B cell (primary cell): Measurements from ENCODE around the gene PLD5. TPM values are rescaled to one million over a fixed set of nuclear protein-coding genes. Genes with fewer than 3 reads are reported as not detected.

Experiments
- ATAC-seq: fragments of 200-7000 bp; cut with Tn5 transposase; one replicate; pipeline ENCODE4 v1.10.0; 2021; ENCODE audit warnings: low read depth, mild to moderate bottlenecking, moderate number of reproducible peaks, moderate library complexity
- CTCF ChIA-PET: fragments of 350-600 bp; sonication (Branson Sonifier 250); formaldehyde crosslinking; loops from one replicate; lab custom pipeline; 2021; ENCODE audit warnings: antibody characterized with exemption, inconsistent platforms; lab: Charles Lee
- POLR2A ChIA-PET: fragments of 350-600 bp; sonication (Branson Sonifier 250); formaldehyde crosslinking; loops from one replicate; lab custom pipeline; 2021; ENCODE audit warnings: antibody characterized with exemption; lab: Charles Lee
- DNase-seq: peaks from one replicate; pipeline ENCODE4 v3.0.0; 2013
- H2AFZ ChIP-seq: 2 replicates; pipeline ENCODE4 v1.6.1; 2012; ENCODE audit warnings: mild to moderate bottlenecking, low read depth, low read length; ENCODE audit not compliant: insufficient read depth, poor library complexity, severe bottlenecking
- H3K27ac ChIP-seq, 2 donors: 1 replicate in 1 of 2; 2 replicates in 1 of 2; pipeline ENCODE4 v1.5.1; 2012 to 2013; ENCODE audit warnings: low read length in 2 of 2, mild to moderate bottlenecking in 2 of 2, moderate library complexity in 1 of 2
- H3K27me3 ChIP-seq, 4 experiments: fragments of 200-600 bp in 1 of 4; sonication (generic) in 1 of 4; replicated peaks in 1 of 4; 1 replicate in 2 of 4; 2 replicates in 2 of 4; pipeline versions ENCODE4 v1.6.1 to v1.7.0; 2013 to 2016; ENCODE audit warnings: low read length in 3 of 4, mild to moderate bottlenecking in 2 of 4, mixed read lengths in 1 of 4, moderate library complexity in 1 of 4; ENCODE audit not compliant: insufficient read depth in 4 of 4, control insufficient read depth in 3 of 4; ENCODE audit errors: control extremely low read depth in 1 of 4
- H3K36me3 ChIP-seq, 2 experiments: replicated peaks in 1 of 2; 1 replicate in 1 of 2; 2 replicates in 1 of 2; pipeline versions ENCODE4 v1.6.1 to v1.7.1; 2013; ENCODE audit warnings: low read length in 1 of 2; ENCODE audit not compliant: insufficient read depth in 2 of 2, control insufficient read depth in 1 of 2; ENCODE audit errors: control extremely low read depth in 1 of 2, extremely low read depth in 1 of 2
- H3K4me1 ChIP-seq, 2 donors: fragments of 200-600 bp in 1 of 2; sonication (generic) in 1 of 2; 1 replicate in 1 of 2; 2 replicates in 1 of 2; pipeline versions ENCODE4 v1.5.1 to v1.6.1; 2013 to 2017; ENCODE audit warnings: low read length in 2 of 2; ENCODE audit not compliant: control insufficient read depth in 2 of 2, insufficient read depth in 2 of 2
- H3K4me2 ChIP-seq: replicated peaks from 2 replicates; pipeline ENCODE3; 2012; ENCODE audit warnings: mild to moderate bottlenecking, low read depth, low read length; ENCODE audit not compliant: poor library complexity, severe bottlenecking
- H3K4me3 ChIP-seq, 5 experiments: fragments of 200-600 bp in 1 of 5; sonication (generic) in 1 of 5; 1 replicate in 3 of 5; 2 replicates in 2 of 5; pipeline versions ENCODE4 v1.5.1 to v1.7.0; 2011 to 2016; ENCODE audit warnings: low read length in 4 of 5, mild to moderate bottlenecking in 4 of 5, low read depth in 2 of 5, control low read depth in 1 of 5, moderate library complexity in 1 of 5; ENCODE audit not compliant: insufficient read depth in 1 of 5; ENCODE audit errors: control extremely low read depth in 1 of 5, extremely low read depth in 1 of 5
- H3K79me2 ChIP-seq: fragments of 200-600 bp; sonication (generic); one replicate; pipeline ENCODE4 v1.6.0; 2016; ENCODE audit warnings: low read length; ENCODE audit not compliant: control insufficient read depth, insufficient read depth
- H3K9ac ChIP-seq: fragments of 200-600 bp; sonication (generic); 2 replicates; pipeline ENCODE4 v1.6.1; 2017; ENCODE audit warnings: mild to moderate bottlenecking, low read length, moderate library complexity
- H3K9me3 ChIP-seq, 3 donors: one replicate each; pipeline versions ENCODE4 v1.6.1 to v1.7.1; 2013; ENCODE audit warnings: low read length in 2 of 3; ENCODE audit not compliant: control insufficient read depth in 2 of 3, insufficient read depth in 1 of 3; ENCODE audit errors: control extremely low read depth in 1 of 3
- H4K20me1 ChIP-seq: 2 replicates; pipeline ENCODE4 v1.6.0; 2012; ENCODE audit warnings: mild to moderate bottlenecking, low read length; ENCODE audit not compliant: insufficient read depth, control insufficient read depth, poor library complexity, severe bottlenecking
- H3K27ac Mint-ChIP-seq: one replicate; pipeline ENCODE4 v1.8.0; 2021; ENCODE audit warnings: mixed read lengths
- H3K27me3 Mint-ChIP-seq: one replicate; pipeline ENCODE4 v1.8.0; 2021; ENCODE audit warnings: mixed read lengths
- H3K4me1 Mint-ChIP-seq: one replicate; pipeline ENCODE4 v1.8.0; 2021; ENCODE audit warnings: mixed read lengths
- H3K4me3 Mint-ChIP-seq: one replicate; pipeline ENCODE4 v1.8.0; 2021; ENCODE audit warnings: mixed read lengths
- H3K9me3 Mint-ChIP-seq: one replicate; pipeline ENCODE4 v1.8.0; 2022; ENCODE audit warnings: mixed read lengths; ENCODE audit not compliant: insufficient read depth
- EZH2 ChIP-seq: IDR thresholded peaks from 2 replicates; pipeline ENCODE4 v1.6.1; 2012; ENCODE audit warnings: borderline replicate concordance, low read depth, mild to moderate bottlenecking, moderate library complexity, low read length; ENCODE audit not compliant: insufficient read depth, poor library complexity, severe bottlenecking
- WGBS: methylation state at CpG from one replicate; pipeline ENCODE4 v1.1.5; 2013; ENCODE audit warnings: missing lambda C conversion rate; ENCODE audit not compliant: insufficient coverage; 5-methylcytosine and 5-hydroxymethylcytosine counted together
- intact Hi-C: fragments of 100-400 bp; cut with micrococcal nuclease; formaldehyde crosslinking; loops from one replicate; pipeline ENCODE4 v1.10.0; 2022
- polyA plus RNA-seq: library from polyadenylated mRNA; depleted of rRNA; stranded (reverse); fragments of >200 nt; gene quantifications from 2 replicates; pipeline ENCODE4 v1.2.3, GENCODE V29; 2012
- total RNA-seq, 2 donors: library from RNA; stranded (reverse); fragments of 120-200 nt in 1 of 2; gene quantifications; 1 replicate in 1 of 2; 2 replicates in 1 of 2; pipeline versions ENCODE4 v1.2.3 to v1.2.4, GENCODE V29; 2013 to 2022
- TF ChIP-seq, protein P1 (sequence below): fragments of 200-600 bp; IDR thresholded peaks from one replicate; pipeline ENCODE4 v1.8.0; 2022; ENCODE audit warnings: antibody characterized with exemption, mild to moderate bottlenecking

The PLD5 gene
- total and polyA plus RNA-seq, 2 donors (not counting 1 experiment from before 2014, with no cell fraction given), result 0.37 to 1.9 TPM

DNA sequence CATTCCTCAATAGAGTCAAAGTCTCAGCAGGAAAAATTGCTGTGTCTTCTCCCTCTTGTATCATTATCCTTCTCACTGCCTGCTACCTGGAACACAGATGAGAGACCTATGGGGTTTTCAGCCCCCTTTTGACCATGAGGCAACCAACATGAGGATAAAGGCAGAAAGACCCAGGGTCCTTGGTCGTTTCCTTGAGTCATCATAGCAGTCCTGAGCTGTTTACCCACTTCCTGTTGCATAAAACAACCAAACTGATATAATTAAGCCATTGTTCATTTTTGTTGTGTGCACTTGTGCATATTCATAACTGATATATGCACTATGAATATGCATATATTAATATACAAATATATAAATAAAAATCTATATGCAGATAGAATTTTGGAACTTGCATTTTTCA lies 337.3 kb downstream of the PLD5 start:
- H3K4me1 ChIP-seq, result no peaks in the 10 kb centered on the region
- no CpG with 5 or more reads among the region's 1 CpG for WGBS
- no peak for DNase-seq

GRCh38 chr1:242185731-242186130 lies 338.8 kb downstream of the PLD5 start:
- peaks cover 3% of the 10 kb centered on the region for H3K27me3 Mint-ChIP-seq
- intact Hi-C loops, result no loop called here
- no peak overlapping the region for H3K27ac Mint-ChIP-seq
- ChIA-PET CTCF (no interaction called here), POLR2A (no interaction called here)
- H3K4me3 Mint-ChIP-seq, result no peak overlapping the region
- no peaks in the 10 kb centered on the region for H3K4me1 Mint-ChIP-seq
- WGBS, result 94% methylated on average over 2 of the region's 3 CpGs
- H3K9me3 Mint-ChIP-seq, result no peaks in the 10 kb centered on the region
- Histone ChIP-seq H3K4me3 (no peak overlapping the region), H3K27me3 (no peaks in the 10 kb centered on the region), H3K36me3 (no peaks in the 10 kb centered on the region), H3K9ac (no peak overlapping the region), H3K79me2 (no peaks in the 10 kb centered on the region), H4K20me1 (no peaks in the 10 kb centered on the region), H3K27ac (no peak overlapping the region), H3K4me2 (no peak overlapping the region), H3K9me3 (no peaks in the 10 kb centered on the region), H3K4me1 (no peaks in the 10 kb centered on the region), H2AFZ (no peak overlapping the region)
- no peak for DNase-seq
- ATAC-seq, result no peak
- TF ChIP-seq, protein P1, sequence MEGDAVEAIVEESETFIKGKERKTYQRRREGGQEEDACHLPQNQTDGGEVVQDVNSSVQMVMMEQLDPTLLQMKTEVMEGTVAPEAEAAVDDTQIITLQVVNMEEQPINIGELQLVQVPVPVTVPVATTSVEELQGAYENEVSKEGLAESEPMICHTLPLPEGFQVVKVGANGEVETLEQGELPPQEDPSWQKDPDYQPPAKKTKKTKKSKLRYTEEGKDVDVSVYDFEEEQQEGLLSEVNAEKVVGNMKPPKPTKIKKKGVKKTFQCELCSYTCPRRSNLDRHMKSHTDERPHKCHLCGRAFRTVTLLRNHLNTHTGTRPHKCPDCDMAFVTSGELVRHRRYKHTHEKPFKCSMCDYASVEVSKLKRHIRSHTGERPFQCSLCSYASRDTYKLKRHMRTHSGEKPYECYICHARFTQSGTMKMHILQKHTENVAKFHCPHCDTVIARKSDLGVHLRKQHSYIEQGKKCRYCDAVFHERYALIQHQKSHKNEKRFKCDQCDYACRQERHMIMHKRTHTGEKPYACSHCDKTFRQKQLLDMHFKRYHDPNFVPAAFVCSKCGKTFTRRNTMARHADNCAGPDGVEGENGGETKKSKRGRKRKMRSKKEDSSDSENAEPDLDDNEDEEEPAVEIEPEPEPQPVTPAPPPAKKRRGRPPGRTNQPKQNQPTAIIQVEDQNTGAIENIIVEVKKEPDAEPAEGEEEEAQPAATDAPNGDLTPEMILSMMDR, result no peak
- TF ChIP-seq EZH2, result no peak

More for the DNA sequence above, 337.3 kb downstream of the PLD5 start:
- Histone ChIP-seq H4K20me1 (no peaks in the 10 kb centered on the region), H3K9ac (no peak overlapping the region), H3K27me3 (no peaks in the 10 kb centered on the region), H3K79me2 (no peaks in the 10 kb centered on the region), H3K27ac (no peak overlapping the region), H3K36me3 (no peaks in the 10 kb centered on the region), H2AFZ (no peak overlapping the region), H3K9me3 (no peaks in the 10 kb centered on the region), H3K4me3 (no peak overlapping the region), H3K4me2 (no peak overlapping the region)
- ChIA-PET POLR2A (no interaction called here), CTCF (interaction anchor here (1.3 kb wide), 1 partner anchor 9 kb away, joined by 3 read pairs; no protein-coding TSS in a partner anchor)
- Mint-ChIP-seq H3K4me3 (no peak overlapping the region), H3K27ac (no peak overlapping the region), H3K27me3 (peaks cover 3% of the 10 kb centered on the region), H3K4me1 (no peaks in the 10 kb centered on the region), H3K9me3 (no peaks in the 10 kb centered on the region)
- intact Hi-C loops, result no loop called here
- ATAC-seq, result no peak
- TF ChIP-seq, protein P1, result no peak
- no peak for TF ChIP-seq EZH2
